Measurements from ENCODE around the gene TNXB. TPM values are rescaled to one million over a fixed set of nuclear protein-coding genes. Genes with fewer than 3 reads are reported as not detected.
"Not testable (repeated sequence)": the region's sequence is repeated elsewhere in the genome, so short reads cannot be mapped to it uniquely, and the experiment has no call there.

The TNXB gene
- polyA plus RNA-seq, 3 donors from 2014 or later: not detected

DNA sequence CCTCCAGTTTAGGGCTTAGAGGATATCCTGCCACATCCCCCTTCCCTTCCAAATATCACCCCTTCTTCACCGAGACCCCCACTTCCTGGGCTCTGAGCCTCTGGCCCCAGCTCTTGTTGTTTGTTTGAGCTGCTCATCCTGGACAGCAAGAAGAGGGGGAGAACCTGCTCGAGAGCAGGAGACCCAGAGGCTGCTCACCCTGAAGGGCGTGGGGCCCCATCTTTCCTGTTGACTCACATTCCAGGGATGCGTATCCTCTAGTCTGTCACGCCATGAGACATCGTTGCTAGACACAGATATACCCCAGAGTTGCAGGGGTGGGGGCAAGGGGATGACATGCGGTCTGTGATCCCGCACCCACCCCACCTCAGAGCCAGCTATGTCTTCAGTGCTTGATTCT, 5.7 kb upstream of the TNXB start:
- Mint-ChIP-seq H3K36me3 (peaks cover 4 to 16% (median 5%) of the 10 kb centered on the region in 3 donors), H3K4me3 (no peak overlapping the region), H3K4me1 (peaks cover 6 to 11% of the 10 kb centered on the region in 2 donors), H3K9me3 (no peaks in the 10 kb centered on the region), H3K27ac (peak overlapping the region in 4 of 6 donors; percentile 16 to 59 (median 23)), H3K27me3 (ENCODE audit: low read depth in 3 of 3) (peaks cover 0 to 4% (median 3%) of the 10 kb centered on the region in 3 donors)
- no peak for DNase-seq

DNA sequence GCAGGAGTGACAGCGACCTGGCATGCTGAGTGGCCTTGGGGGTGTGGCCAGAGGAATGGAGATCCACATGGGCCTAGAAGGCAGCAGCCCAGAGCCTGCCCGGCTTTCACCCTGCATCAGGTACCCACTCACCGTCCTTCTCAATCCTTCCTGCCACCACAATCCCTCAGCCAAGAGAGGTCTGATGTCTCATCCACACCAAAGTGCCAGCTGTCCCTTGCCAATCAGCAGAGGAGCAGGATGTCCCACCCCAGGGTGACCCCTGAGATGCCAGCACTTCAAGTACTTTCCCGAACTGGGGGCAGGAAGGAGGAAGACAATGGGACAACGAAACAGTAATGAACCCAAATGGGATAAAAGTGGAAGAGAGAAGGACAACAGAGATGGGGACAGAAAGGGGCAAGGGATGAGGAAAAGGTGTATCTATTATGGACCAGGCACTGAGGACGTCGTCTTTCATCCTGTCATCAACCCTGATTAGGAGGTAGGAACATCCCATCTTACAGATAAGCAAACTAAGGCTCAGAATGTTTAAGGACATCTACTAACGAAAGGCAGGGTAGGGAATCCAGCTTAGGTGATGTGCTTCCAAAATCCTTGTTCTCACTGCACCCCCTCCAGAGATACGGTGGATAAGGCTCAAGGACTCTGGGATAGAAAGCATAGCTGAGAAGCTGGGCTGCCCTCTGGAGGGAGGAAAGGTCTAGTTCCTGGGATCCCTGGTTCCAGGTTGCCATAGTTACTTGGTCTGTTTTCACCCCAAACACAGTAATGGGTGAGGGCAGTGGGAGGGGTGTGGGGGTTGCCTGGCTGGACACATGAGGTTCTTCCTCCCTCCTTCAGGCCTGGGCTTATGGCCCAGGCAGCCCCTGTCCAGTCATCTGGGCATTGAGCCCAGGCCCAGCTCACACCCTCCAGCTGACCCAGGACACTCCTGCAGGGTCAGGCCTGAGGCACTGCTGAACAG, 4.5 kb upstream of the TNXB start:
- DNase-seq: no peak
- Mint-ChIP-seq H3K36me3 (peaks cover 0 to 9% (median 4%) of the 10 kb centered on the region in 3 donors), H3K4me1 (peaks cover under 1 to 11% of the 10 kb centered on the region in 2 donors), H3K9me3 (no peaks in the 10 kb centered on the region), H3K27ac (peak overlapping the region in 5 of 6 donors; percentile 12 to 94 (median 23)), H3K27me3 (ENCODE audit: low read depth in 3 of 3) (peaks cover 3 to 7% (median 4%) of the 10 kb centered on the region in 3 donors), H3K4me3 (no peak overlapping the region)

DNA sequence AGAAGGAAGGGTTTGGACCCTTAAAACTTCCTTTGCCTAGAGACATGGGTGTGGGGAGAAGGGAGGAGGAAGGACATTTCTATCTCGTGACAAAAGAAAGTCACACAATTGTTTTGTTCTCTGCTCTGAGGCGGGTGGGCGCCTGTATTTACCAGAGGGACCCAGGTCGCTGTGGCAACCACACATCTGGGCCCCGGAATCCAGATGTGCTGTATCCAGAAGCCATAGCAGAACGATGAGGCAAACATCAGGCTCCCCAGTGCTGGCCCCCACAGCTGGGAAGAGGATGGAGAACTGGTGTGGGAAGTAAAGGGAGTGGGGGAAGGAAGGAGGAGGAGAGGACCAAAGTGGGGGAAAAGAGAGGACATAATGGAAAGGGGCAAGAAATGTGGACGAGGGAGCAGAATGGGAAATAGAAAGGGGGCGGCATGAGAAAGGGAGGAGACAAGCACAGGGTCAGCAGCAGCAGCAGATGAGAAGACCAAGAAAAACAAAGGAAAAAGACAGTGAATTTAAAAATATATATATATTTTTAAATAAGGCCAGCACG, 3.4 kb upstream of the TNXB start:
- DNase-seq: no peak
- Mint-ChIP-seq H3K36me3 (peaks cover 0 to 9% (median 4%) of the 10 kb centered on the region in 3 donors), H3K27ac (peak overlapping the region in 3 of 6 donors; percentile 9 to 71 (median 21)), H3K27me3 (ENCODE audit: low read depth in 3 of 3) (peaks cover 3 to 11% (median 5%) of the 10 kb centered on the region in 3 donors), H3K4me1 (peaks cover 0 to 13% of the 10 kb centered on the region in 2 donors), H3K9me3 (no peaks in the 10 kb centered on the region), H3K4me3 (no peak overlapping the region)

DNA sequence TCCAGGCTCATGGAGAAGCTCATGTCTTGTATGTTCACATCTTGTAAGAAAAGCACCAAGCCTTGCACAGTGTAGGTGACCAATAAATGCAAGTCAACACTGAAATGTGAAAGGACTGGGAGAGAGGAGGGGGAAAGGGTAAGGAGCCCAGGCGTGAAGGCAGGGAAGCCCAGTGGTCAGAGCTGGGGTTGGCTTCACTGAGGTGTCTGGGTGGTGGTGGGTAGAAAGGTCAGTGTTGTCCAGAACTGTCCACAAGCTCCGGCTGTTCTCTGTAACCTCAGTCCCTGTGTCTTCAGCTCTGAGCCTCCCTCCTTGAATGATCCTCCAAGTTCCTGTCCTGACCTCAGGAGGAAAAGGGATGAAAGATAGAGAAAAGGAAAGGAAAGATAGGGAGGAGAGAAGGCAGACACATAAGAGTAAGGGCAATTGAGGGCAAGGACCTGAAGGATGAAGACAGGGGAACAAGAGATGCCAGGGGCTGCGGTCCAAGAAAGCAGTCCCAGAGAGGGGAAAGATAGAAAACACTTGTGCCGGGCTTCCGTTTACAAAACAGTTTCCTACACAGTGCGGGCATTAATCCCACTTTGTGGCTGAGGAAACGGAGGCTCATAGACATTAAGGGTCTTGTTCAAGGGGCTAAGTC, 2.4 kb upstream of the TNXB start:
- Mint-ChIP-seq H3K27ac (peak overlapping the region in 3 of 6 donors; percentile 8 to 24 (median 21)), H3K4me3 (no peak overlapping the region), H3K27me3 (ENCODE audit: low read depth in 3 of 3) (peaks cover 3 to 11% (median 5%) of the 10 kb centered on the region in 3 donors), H3K4me1 (peaks cover 0 to 13% of the 10 kb centered on the region in 2 donors), H3K36me3 (peaks cover 0 to 7% (median under 1%) of the 10 kb centered on the region in 3 donors), H3K9me3 (no peaks in the 10 kb centered on the region)
- no peak for DNase-seq

DNA sequence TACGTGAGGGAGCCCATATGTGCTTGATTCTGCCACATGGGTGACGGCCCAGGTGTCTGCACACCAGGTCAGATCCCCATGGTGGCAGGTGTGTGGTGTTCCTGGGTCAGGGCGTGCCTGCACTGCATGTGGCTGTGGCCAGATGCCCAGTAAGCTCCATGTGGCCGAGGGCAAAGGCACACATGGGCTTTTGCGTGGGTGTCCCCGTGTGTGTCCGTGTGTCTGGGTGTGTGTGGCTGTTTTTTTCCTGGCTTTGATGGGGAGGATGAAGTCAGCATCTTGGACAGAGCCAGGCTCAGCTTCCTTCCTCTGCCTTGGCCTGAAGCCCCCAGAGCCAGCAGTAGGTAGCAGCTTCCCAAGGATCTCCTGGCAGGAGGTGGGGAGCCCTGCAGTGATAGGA, 1.5 kb upstream of the TNXB start:
- Mint-ChIP-seq H3K9me3 (no peaks in the 10 kb centered on the region), H3K27me3 (ENCODE audit: low read depth in 3 of 3) (peaks cover 4 to 11% (median 5%) of the 10 kb centered on the region in 3 donors), H3K4me1 (peaks cover 0 to 13% of the 10 kb centered on the region in 2 donors), H3K36me3 (peaks cover 0 to under 1% (median 0%) of the 10 kb centered on the region in 3 donors), H3K27ac (no peak overlapping the region), H3K4me3 (no peak overlapping the region)
- DNase-seq: no peak

DNA sequence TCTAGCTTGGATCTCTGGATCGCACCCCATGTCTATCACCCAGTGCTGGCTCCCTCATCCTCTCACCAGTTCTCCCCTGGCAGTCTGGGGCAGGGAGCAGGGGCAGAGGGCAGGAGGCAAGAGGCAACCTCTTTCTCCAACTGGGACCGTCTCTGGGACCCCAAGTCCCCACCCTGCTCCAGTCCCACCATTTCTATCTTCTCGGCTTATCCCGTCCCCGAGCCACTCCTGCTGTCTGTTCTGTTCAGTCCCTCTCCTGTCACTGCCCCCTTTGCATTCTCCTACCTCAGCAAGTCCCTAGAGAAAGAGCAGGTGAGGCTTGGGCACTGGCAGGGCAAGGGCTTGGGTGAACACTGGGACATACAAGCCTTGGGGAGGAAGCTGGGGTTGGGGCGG, 625 bp upstream of the TNXB start:
- DNase-seq: no peak
- H3K27ac Mint-ChIP-seq: peak overlapping the region in 2 of 6 donors; percentile 21 to 42
- H3K36me3 Mint-ChIP-seq: no peaks in the 10 kb centered on the region
- H3K27me3 Mint-ChIP-seq (ENCODE audit: low read depth in 3 of 3): peaks cover 4 to 11% (median 9%) of the 10 kb centered on the region in 3 donors
- peaks cover 0 to 13% of the 10 kb centered on the region in 2 donors for H3K4me1 Mint-ChIP-seq
- H3K4me3 Mint-ChIP-seq: no peak overlapping the region
- H3K9me3 Mint-ChIP-seq: no peaks in the 10 kb centered on the region

DNA sequence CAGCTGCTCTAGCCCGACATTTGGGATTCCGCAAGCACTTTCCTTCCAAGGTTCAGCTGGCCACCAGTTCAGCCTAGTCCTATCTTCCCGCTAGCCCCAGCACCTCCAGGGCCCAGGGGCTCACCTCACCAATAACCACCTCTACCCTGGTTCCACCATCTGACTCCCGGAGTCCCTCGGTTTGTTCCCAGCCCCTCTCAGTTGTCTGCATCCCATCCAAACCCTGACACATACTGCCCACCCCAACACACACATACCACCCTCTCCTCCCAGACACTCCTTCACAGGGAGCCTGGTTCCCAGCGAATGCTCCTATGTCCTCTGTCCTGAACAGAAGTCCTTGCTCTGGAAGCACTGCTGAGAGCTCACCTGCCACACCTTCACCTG, 418 bp downstream of the TNXB start:
- H3K36me3 Mint-ChIP-seq: no peaks in the 10 kb centered on the region
- H3K27me3 Mint-ChIP-seq (ENCODE audit: low read depth in 3 of 3): peaks cover 4 to 18% (median 13%) of the 10 kb centered on the region in 3 donors
- no peak overlapping the region for H3K4me3 Mint-ChIP-seq
- peaks cover 0 to 13% of the 10 kb centered on the region in 2 donors for H3K4me1 Mint-ChIP-seq
- no peak overlapping the region for H3K27ac Mint-ChIP-seq
- H3K9me3 Mint-ChIP-seq: no peaks in the 10 kb centered on the region
- no peak for DNase-seq

DNA sequence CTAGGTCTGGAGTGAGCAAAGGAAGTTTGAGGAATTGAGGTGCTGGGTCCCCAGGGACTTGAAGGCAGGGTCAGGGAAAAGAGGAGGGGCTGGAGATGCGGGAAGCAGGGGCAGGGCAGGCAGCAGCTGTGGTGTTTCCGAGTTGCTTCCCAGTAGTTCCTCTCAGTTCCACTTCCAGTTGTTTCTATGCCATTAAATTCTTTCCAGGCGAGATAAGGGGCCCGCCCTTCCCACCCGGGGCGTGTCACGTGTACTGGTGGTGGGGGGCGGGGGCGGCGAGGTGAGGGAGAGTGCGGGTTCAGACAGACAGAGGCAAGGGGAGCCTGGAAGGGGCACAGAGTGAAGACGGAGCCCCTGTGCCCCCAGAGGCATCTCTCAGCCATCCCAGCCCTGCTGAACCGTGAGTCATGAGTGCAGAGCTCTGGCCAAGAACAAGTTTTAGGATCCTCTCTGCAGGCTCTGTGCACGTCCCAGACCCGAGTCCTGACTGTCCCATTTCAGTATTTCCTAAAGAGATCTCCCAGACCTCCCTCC, 977 bp downstream of the TNXB start:
- peak overlapping the region in 1 of 6 donors; percentile 30 for H3K27ac Mint-ChIP-seq
- peaks cover 2 to 18% (median 13%) of the 10 kb centered on the region in 3 donors for H3K27me3 Mint-ChIP-seq (ENCODE audit: low read depth in 3 of 3)
- H3K9me3 Mint-ChIP-seq: no peaks in the 10 kb centered on the region
- H3K4me1 Mint-ChIP-seq: peaks cover 0 to 9% of the 10 kb centered on the region in 2 donors
- no peak for DNase-seq
- no peak overlapping the region for H3K4me3 Mint-ChIP-seq
- no peaks in the 10 kb centered on the region for H3K36me3 Mint-ChIP-seq

DNA sequence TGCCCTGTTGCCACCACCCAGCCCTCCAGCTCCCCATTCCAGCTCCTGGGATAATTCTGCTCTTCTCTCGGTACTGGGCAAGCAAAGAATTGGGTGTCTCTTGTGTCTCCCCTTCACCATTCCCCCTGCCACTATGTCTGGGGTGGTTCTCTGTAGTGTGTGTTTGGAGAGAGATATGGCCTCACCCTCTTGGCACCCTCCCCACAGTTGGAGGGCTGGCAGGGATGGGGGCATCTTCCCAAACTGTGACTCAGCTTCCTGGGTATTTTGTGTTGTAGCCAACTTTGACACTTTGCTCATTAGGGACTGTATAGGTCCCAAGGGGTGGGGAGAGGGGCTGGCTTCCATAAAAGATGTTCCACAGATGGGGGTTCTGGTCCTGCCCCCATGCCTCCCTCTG, 1.7 kb downstream of the TNXB start:
- Mint-ChIP-seq H3K36me3 (no peaks in the 10 kb centered on the region), H3K27ac (no peak overlapping the region), H3K4me3 (no peak overlapping the region)

DNA sequence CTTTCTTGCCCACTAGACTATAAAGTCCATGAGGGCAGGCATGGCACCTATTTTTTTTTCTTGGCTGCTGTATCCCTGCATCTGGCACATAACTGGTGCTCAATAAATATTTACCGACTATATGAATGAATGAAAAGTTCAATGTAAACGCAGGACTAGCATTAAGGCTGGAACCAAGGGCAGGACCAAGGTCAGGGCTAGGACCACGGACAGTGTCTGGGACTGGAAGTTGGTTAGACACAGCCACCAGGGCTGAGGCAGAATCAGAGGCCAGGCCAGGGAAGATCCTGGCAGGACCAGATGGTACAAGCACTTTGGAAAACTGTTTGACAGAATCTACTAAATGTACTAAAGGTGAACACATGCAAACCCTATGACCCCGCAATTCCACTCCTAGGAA, 3.7 kb downstream of the TNXB start:
- peaks cover 0 to 7% of the 10 kb centered on the region in 2 donors for H3K4me1 Mint-ChIP-seq
- H3K27me3 Mint-ChIP-seq (ENCODE audit: low read depth in 3 of 3): peaks cover 5 to 27% (median 13%) of the 10 kb centered on the region in 3 donors
- no peak for DNase-seq
- no peaks in the 10 kb centered on the region for H3K9me3 Mint-ChIP-seq
- no peak overlapping the region for H3K27ac Mint-ChIP-seq
- no peaks in the 10 kb centered on the region for H3K36me3 Mint-ChIP-seq
- no peak overlapping the region for H3K4me3 Mint-ChIP-seq

More for the DNA sequence above, 1.7 kb downstream of the TNXB start:
- Mint-ChIP-seq H3K9me3 (no peaks in the 10 kb centered on the region), H3K4me1 (peaks cover 0 to 7% of the 10 kb centered on the region in 2 donors), H3K27me3 (ENCODE audit: low read depth in 3 of 3) (peaks cover 2 to 18% (median 13%) of the 10 kb centered on the region in 3 donors)
- DNase-seq: no peak

DNA sequence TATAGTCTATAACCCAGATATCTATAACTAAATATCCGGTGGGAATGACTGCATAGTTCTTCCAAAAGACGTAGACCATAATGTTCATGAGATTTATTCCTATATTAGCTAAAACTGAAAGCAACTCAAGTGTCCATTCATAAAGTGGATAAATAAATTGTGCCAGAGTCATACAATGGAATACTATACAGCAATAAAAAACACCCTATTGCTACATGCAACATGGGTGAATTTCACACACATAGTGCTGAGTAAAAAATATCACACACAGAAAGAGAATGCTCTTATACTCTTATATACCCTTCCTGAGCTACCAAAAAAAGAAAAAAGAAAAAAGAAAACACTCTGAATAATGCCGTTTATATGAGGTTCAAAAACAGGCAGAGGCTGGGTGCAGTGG, 6.9 kb downstream of the TNXB start:
- H3K27me3 Mint-ChIP-seq (ENCODE audit: low read depth in 3 of 3): peaks cover 7 to 28% (median 9%) of the 10 kb centered on the region in 3 donors

DNA sequence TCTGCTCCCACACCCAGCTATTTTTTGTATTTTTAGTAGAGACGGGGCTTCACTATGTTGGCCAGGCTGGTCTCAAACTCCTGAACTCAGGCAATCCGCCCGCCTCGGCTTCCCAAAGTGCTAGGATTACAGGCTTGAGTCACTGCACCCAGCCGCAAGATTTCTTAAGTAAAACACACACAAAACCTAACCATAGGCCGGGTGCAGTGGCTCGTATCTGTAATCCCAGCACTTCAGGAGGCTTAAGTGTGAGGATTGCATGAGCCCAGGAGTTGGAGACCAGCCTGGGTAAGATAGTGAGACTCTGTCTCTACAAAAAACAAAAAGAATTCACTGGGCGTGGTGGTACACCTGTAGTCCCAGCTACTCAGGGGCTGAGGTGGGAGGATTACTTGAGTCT, 8.9 kb downstream of the TNXB start:
- H3K4me1 Mint-ChIP-seq, H3K9me3 Mint-ChIP-seq, DNase-seq, H3K36me3 Mint-ChIP-seq, H3K27ac Mint-ChIP-seq, H3K4me3 Mint-ChIP-seq: not testable (repeated sequence)
- H3K27me3 Mint-ChIP-seq (ENCODE audit: low read depth in 3 of 3): peaks cover 9 to 28% (median 10%) of the 10 kb centered on the region in 3 donors

More for the DNA sequence above, 6.9 kb downstream of the TNXB start:
- no peak for DNase-seq
- H3K27ac Mint-ChIP-seq: no peak overlapping the region
- H3K36me3 Mint-ChIP-seq: no peaks in the 10 kb centered on the region
- no peak overlapping the region for H3K4me3 Mint-ChIP-seq
- H3K4me1 Mint-ChIP-seq: no peaks in the 10 kb centered on the region
- H3K9me3 Mint-ChIP-seq: no peaks in the 10 kb centered on the region

DNA sequence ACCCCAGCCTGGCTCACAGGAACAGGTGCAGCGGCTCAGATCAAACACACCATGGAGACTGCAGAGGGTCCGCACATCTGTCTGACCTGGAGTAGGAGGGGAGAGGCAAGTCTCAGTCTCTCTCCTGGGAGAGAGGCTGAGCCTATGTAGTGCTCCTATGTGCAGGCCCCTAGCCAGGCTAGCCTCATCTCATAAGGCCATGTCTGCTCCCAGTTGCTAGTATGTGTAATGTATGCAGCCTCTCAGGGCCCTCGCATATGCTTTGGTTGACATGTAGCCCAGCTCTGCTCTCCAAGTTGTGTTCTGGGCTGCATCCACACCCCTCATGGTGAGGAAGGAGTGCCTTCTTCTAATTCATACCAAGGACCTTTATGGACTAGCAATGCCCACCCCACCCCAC, 11.8 kb downstream of the TNXB start:
- no peak for DNase-seq
- Mint-ChIP-seq H3K27ac (no peak overlapping the region), H3K4me3 (no peak overlapping the region), H3K27me3 (ENCODE audit: low read depth in 3 of 3) (peaks cover 8 to 17% (median 14%) of the 10 kb centered on the region in 3 donors), H3K9me3 (no peaks in the 10 kb centered on the region), H3K4me1 (no peaks in the 10 kb centered on the region), H3K36me3 (no peaks in the 10 kb centered on the region)

Data from immature natural killer cell (primary cell).